ENCODE data around the gene WDR48. TPM values are rescaled to one million over a fixed set of nuclear protein-coding genes. Genes with fewer than 3 reads are reported as not detected.

WDR48 gene
- total and polyA plus RNA-seq, 12 donors, result 8.0 to 37.2 (median 28.7) TPM

- Histone ChIP-seq H3K4me1 (peaks cover 0 to 10% (median 0%) of the 10 kb centered on the region in 9 donors), H3K27ac (no peak overlapping the region), H3K9me3 (no peaks in the 10 kb centered on the region), H3K36me3 (no peaks in the 10 kb centered on the region), H3K4me3 (no peak overlapping the region), H3K27me3 (peaks cover 0 to 8% (median 0%) of the 10 kb centered on the region in 7 donors)
- intact Hi-C loops (cut with DNase I), result no loop called here
- WGBS, 2 donors, result 97 to 98% methylated on average over 1 of the region's 1 CpG
- no peak for DNase-seq
- no peak for TF ChIP-seq CTCF (IDR thresholded peaks at IDR 0.05)
- ATAC-seq, result no peak
Measured at GRCh38 chr3:39021029-39021428, 30.8 kb upstream of the WDR48 start.

DNA sequence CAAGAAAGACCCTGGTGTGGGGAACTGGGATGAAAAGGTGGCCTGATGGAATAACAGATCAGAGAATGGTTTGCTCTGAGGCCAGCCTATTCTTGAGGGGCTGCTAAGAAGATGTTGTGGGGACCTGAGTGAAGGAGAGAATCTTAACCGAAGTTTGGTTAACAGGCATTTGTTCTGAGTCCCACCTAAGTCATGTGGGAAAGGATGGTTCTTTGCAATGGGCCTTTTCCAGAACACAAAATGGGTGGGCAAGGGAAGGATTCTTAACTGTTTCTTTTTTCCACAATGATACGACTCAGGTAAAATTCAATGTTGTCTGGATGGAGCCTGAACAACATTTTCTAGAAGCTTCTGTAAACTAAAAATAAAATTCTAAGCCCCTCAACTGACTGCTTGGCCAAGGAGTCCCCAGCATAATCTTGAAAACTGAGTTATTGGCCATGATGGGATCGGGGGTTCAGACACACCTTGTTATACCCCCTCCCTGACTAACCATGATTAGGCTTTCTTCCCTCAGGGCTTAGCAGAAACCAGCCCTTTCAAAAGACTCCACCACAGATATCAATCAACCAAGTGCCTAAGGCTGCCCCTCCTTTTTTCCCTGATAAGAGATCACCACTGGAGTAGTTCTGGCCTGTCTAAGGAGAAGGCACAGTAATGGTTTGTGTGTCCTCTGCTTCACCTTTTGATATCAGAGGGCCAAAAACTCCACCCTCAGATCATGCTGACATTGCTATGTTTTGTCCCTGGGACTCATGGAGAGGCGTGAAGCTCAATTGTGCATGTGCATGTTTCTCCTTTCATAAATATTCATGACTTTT, 30.1 kb upstream of the WDR48 start:
- DNase-seq (no peak), ATAC-seq (no peak)
- H3K27ac ChIP-seq, result no peak overlapping the region
- H3K27me3 ChIP-seq, result peaks cover 0 to 8% (median 0%) of the 10 kb centered on the region in 7 donors
- no peak for TF ChIP-seq CTCF (IDR thresholded peaks at IDR 0.05)
- no peaks in the 10 kb centered on the region for H3K36me3 ChIP-seq
- peaks cover 0 to 10% (median 0%) of the 10 kb centered on the region in 9 donors for H3K4me1 ChIP-seq
- intact Hi-C loops (cut with DNase I), result no loop called here
- H3K4me3 ChIP-seq, result no peak overlapping the region
- H3K9me3 ChIP-seq, result no peaks in the 10 kb centered on the region
- 88 to 91% methylated on average over 4 of the region's 4 CpGs for WGBS, 2 donors

DNA sequence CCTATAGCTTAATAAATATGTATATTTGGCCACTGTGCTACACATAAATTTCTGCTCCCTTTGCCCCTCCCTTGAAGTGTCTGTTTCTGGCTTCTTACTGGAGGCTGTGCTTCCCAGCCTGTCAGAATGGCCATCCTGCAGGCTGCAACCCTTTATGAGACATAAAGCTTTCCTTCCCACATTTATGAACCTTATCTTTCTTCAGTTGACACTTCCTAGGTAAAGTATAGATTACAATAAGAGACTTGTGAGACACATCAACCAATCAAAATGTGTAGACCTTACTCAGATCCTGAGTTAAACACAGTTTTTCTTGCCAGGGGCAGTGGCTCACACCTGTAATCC, 29.6 kb upstream of the WDR48 start:
- no peaks in the 10 kb centered on the region for H3K9me3 ChIP-seq
- no peak for TF ChIP-seq CTCF (IDR thresholded peaks at IDR 0.05)
- no peak overlapping the region for H3K27ac ChIP-seq
- DNase-seq, result no peak
- H3K4me3 ChIP-seq, result no peak overlapping the region
- peaks cover 0 to 8% (median 0%) of the 10 kb centered on the region in 7 donors for H3K27me3 ChIP-seq
- peaks cover 0 to 10% (median 0%) of the 10 kb centered on the region in 9 donors for H3K4me1 ChIP-seq
- no peak for ATAC-seq
- no peaks in the 10 kb centered on the region for H3K36me3 ChIP-seq
- intact Hi-C loops (cut with DNase I), result no loop called here

GRCh38 chr3:39024497-39024896, 27.3 kb upstream of the WDR48 start:
- ATAC-seq (no peak), DNase-seq (no peak)
- Histone ChIP-seq H3K36me3 (no peaks in the 10 kb centered on the region), H3K27ac (no peak overlapping the region), H3K27me3 (peaks cover 0 to 8% (median 0%) of the 10 kb centered on the region in 7 donors), H3K9me3 (no peaks in the 10 kb centered on the region), H3K4me1 (peaks cover 0 to 10% (median 0%) of the 10 kb centered on the region in 9 donors), H3K4me3 (no peak overlapping the region)
- TF ChIP-seq CTCF (IDR thresholded peaks at IDR 0.05), result no peak
- intact Hi-C loops (cut with DNase I), result no loop called here

Measured in heart right ventricle (tissue), 16 donors.